ENCODE data around the gene RANGRF. TPM values are rescaled to one million over a fixed set of nuclear protein-coding genes. Genes with fewer than 3 reads are reported as not detected.

RANGRF gene
- total RNA-seq, 1 experiment from 2014 or later: 35.0 TPM

- Histone ChIP-seq H3K79me2 (ENCODE audit: low read depth) (no peaks in the 10 kb centered on the region), H3K4me1 (replicated peaks; ENCODE audit: insufficient read depth) (no peaks in the 10 kb centered on the region), H3K4me2 (no peak overlapping the region), H3K27me3 (ENCODE audit: insufficient read depth, low read depth) (no peaks in the 10 kb centered on the region), H3K9me2 (ENCODE audit: insufficient read depth) (no peaks in the 10 kb centered on the region), H3K27ac (no peak overlapping the region), H2AFZ (no peak overlapping the region), H3K4me3 (no peak overlapping the region), H3F3A (ENCODE audit: insufficient read depth, low read depth) (no peaks in the 10 kb centered on the region), H4K20me1 (ENCODE audit: insufficient read depth) (no peaks in the 10 kb centered on the region), H3K36me3 (ENCODE audit: low read depth) (no peaks in the 10 kb centered on the region), H3K9me3 (ENCODE audit: insufficient read depth, low read depth) (no peaks in the 10 kb centered on the region)
- DNase-seq: no peak
- POLR2A ChIA-PET (ENCODE audit: unreplicated experiment): interaction anchor here (0.6 to 0.7 kb wide), 2 partner anchors 125 to 612 kb away, joined by 3 read pairs; no protein-coding TSS in a partner anchor
- BruUV-seq (replicated peaks): no TSS peak
- CTCF ChIA-PET: interaction anchor here (0.5 kb wide), 1 partner anchor 658 kb away, joined by 10 read pairs; no protein-coding TSS in a partner anchor
- intact Hi-C loops (cut with micrococcal nuclease; ENCODE audit: unreplicated experiment): no loop called here
- TF ChIP-seq EZH2 (IDR thresholded peaks at IDR 0.05; ENCODE audit: low read depth) (no peak), CTCF (conservative IDR thresholded peaks at IDR 0.05) (no peak)
These were observed 49.6 kb downstream of the RANGRF start for GRCh38 chr17:8337802-8338752.

DNA sequence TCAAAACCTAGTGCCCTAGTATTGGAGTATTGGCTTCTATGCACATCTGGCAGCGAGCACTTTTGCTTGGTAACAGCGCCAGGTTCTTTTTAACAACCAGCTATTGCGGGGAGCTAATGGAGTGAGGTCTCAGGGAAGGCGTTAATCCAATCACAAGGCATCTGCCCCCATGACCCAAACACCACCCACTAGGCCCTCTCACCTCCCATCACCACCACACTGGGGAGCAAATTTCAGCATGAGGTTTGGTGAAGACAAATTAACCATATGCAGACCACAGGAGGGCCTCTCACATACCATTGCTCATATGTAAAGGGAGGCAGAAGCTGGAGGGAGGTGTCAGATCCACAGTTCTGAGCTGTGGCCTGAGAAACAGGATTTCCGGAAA, 50.3 kb downstream of the RANGRF start:
- H4K20me1 ChIP-seq (ENCODE audit: insufficient read depth): no peaks in the 10 kb centered on the region
- no peaks in the 10 kb centered on the region for H3K4me1 ChIP-seq (replicated peaks; ENCODE audit: insufficient read depth)
- no peak overlapping the region for H3K27ac ChIP-seq
- H3K36me3 ChIP-seq (ENCODE audit: low read depth): no peaks in the 10 kb centered on the region
- H3K4me3 ChIP-seq: no peak overlapping the region
- DNase-seq: no peak
- no peaks in the 10 kb centered on the region for H3K79me2 ChIP-seq (ENCODE audit: low read depth)
- no peaks in the 10 kb centered on the region for H3K27me3 ChIP-seq (ENCODE audit: insufficient read depth, low read depth)
- intact Hi-C loops (cut with micrococcal nuclease; ENCODE audit: unreplicated experiment): no loop called here
- no TSS peak for BruUV-seq (replicated peaks)
- POLR2A ChIA-PET (ENCODE audit: unreplicated experiment): no interaction called here
- CTCF ChIA-PET: interaction anchor here (0.6 kb wide), 1 partner anchor 95 kb away, joined by 4 read pairs; no protein-coding TSS in a partner anchor
- no peak overlapping the region for H2AFZ ChIP-seq
- no peak overlapping the region for H3K4me2 ChIP-seq
- TF ChIP-seq EZH2 (IDR thresholded peaks at IDR 0.05; ENCODE audit: low read depth) (no peak), CTCF (conservative IDR thresholded peaks at IDR 0.05) (no peak)
- H3K9me3 ChIP-seq (ENCODE audit: insufficient read depth, low read depth): no peaks in the 10 kb centered on the region
- H3K9me2 ChIP-seq (ENCODE audit: insufficient read depth): no peaks in the 10 kb centered on the region
- no peaks in the 10 kb centered on the region for H3F3A ChIP-seq (ENCODE audit: insufficient read depth, low read depth)

DNA sequence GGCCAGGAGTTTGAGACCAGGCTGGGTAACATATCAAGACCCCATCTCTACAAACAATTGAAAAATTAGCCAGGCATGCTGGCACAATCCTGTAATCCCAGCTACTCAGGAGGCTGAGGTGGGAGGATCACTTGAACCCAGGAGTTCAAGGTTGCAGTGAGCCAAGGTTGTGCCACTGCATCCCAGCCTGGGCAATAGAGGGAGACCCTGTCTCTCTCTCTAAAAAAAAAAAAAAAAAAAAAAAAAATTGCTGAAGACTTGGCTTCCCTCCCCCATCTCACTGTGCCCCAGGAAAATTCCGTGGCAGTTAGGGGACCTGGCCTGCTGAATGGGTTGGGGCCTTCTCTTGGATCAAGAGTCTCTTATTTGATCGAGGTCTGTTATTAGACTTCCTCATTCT, 51.1 kb downstream of the RANGRF start, which contains the start of gene ODF4:
TSS of gene ODF4 (plus strand) at position 301 of the 400 bp plus-strand sequence. CDS start 212 bp downstream, outside the sequence.
- POLR2A ChIA-PET (ENCODE audit: unreplicated experiment): interaction anchor here (0.6 kb wide), 1 partner anchor 428 kb away, joined by 5 read pairs; no protein-coding TSS in a partner anchor
- no peaks in the 10 kb centered on the region for H3K4me1 ChIP-seq (replicated peaks; ENCODE audit: insufficient read depth)
- H3K9me3 ChIP-seq (ENCODE audit: insufficient read depth, low read depth): no peaks in the 10 kb centered on the region
- TF ChIP-seq EZH2 (IDR thresholded peaks at IDR 0.05; ENCODE audit: low read depth): no peak
- no peak for TF ChIP-seq CTCF (conservative IDR thresholded peaks at IDR 0.05)
- H3K27ac ChIP-seq: no peak within 1 kb of the TSS
- H3K4me3 ChIP-seq: no peak within 1 kb of the TSS
- no peaks in the 10 kb centered on the region for H3K27me3 ChIP-seq (ENCODE audit: insufficient read depth, low read depth)
- no peaks in the 10 kb centered on the region for H4K20me1 ChIP-seq (ENCODE audit: insufficient read depth)
- no peaks in the 10 kb centered on the region for H3K79me2 ChIP-seq (ENCODE audit: low read depth)
- no peaks in the 10 kb centered on the region for H3K36me3 ChIP-seq (ENCODE audit: low read depth)
- no peaks in the 10 kb centered on the region for H3F3A ChIP-seq (ENCODE audit: insufficient read depth, low read depth)
- no peak for DNase-seq
- intact Hi-C loops (cut with micrococcal nuclease; ENCODE audit: unreplicated experiment): no loop called here
- no peak within 1 kb of the TSS for H2AFZ ChIP-seq
- H3K9me2 ChIP-seq (ENCODE audit: insufficient read depth): no peaks in the 10 kb centered on the region
- H3K4me2 ChIP-seq: no peak within 1 kb of the TSS
- BruUV-seq (replicated peaks): no TSS peak
- CTCF ChIA-PET: no interaction called here

Other genes with a start within 250 kb of the RANGRF start
- gene ALOX15B, start 249.6 kb upstream of the RANGRF start, total RNA-seq (2021): not detected in 2 replicates
- not detected in 2 replicates for gene ALOX12B, start 201.0 kb upstream of the RANGRF start, total RNA-seq (2021)
- 0.70 and 1.4 TPM in 2 replicates for gene ALOXE3, start 170.2 kb upstream of the RANGRF start, total RNA-seq (2021)
- 2.6 and 9.0 TPM in 2 replicates for gene HES7, start 164.6 kb upstream of the RANGRF start, total RNA-seq (2021)
- gene PER1, start 136.3 kb upstream of the RANGRF start, total RNA-seq (2021): 60.2 and 78.7 TPM in 2 replicates
- gene VAMP2, start 125.7 kb upstream of the RANGRF start, total RNA-seq (2021): 29.3 and 35.1 TPM in 2 replicates
- gene TMEM107, start 112.3 kb upstream of the RANGRF start, total RNA-seq (2021): 58.5 and 59.1 TPM in 2 replicates
- gene BORCS6, start 98.5 kb upstream of the RANGRF start, total RNA-seq (2021): 6.4 and 8.0 TPM in 2 replicates
- gene AURKB, start 78.1 kb upstream of the RANGRF start, total RNA-seq (2021): 159 and 167 TPM in 2 replicates
- gene CTC1, start 40.6 kb upstream of the RANGRF start, total RNA-seq (2021): 28.1 and 41.2 TPM in 2 replicates
- gene PFAS, start 39.4 kb upstream of the RANGRF start, total RNA-seq (2021): 54.5 and 68.2 TPM in 2 replicates
- gene SLC25A35, start 6.7 kb downstream of the RANGRF start, total RNA-seq (2021): 7.3 and 7.6 TPM in 2 replicates
- not detected in 2 replicates for gene ARHGEF15, start 21.6 kb downstream of the RANGRF start, total RNA-seq (2021)
- gene ODF4, start 51.2 kb downstream of the RANGRF start, total RNA-seq (2021): not detected in 2 replicates
- 2,320 and 2,519 TPM in 2 replicates for gene RPL26, start 94.5 kb downstream of the RANGRF start, total RNA-seq (2021)
- 0.45 and 0.79 TPM in 2 replicates for gene RNF222, start 109.2 kb downstream of the RANGRF start, total RNA-seq (2021)
- 60.8 and 78.4 TPM in 2 replicates for gene NDEL1, start 147.2 kb downstream of the RANGRF start, total RNA-seq (2021)